DOHH2 (cell line): ENCODE results near the gene ZBTB7C.
"Not testable (repeated sequence)": the region's sequence is repeated elsewhere in the genome, so short reads cannot be mapped to it uniquely, and the experiment has no call there.

ENCODE experiments used
- H3F3A ChIP-seq: fragments of 200-600 bp; sonication (generic), shearing (Covaris generic); 2 replicates; pipeline ENCODE4 v1.6.0; 2016; ENCODE audit warnings: antibody characterized with exemption, mild to moderate bottlenecking; ENCODE audit not compliant: control insufficient read depth, insufficient read depth
- H3K27ac ChIP-seq: fragments of 200-600 bp; sonication (generic); 2 replicates; pipeline ENCODE4 v1.5.1; 2014; ENCODE audit warnings: low read depth, mild to moderate bottlenecking, low read length, moderate library complexity
- H3K27me3 ChIP-seq: fragments of 200-600 bp; sonication (generic); 2 replicates; pipeline ENCODE4 v1.6.1; 2014; ENCODE audit warnings: mild to moderate bottlenecking, low read length, mixed read lengths; ENCODE audit not compliant: control insufficient read depth
- H3K36me3 ChIP-seq: fragments of 200-600 bp; sonication (generic); 2 replicates; pipeline ENCODE4 v1.6.1; 2014; ENCODE audit warnings: mild to moderate bottlenecking, low read length, moderate library complexity, mixed read lengths; ENCODE audit not compliant: control insufficient read depth
- H3K4me1 ChIP-seq: fragments of 200-600 bp; sonication (generic); 2 replicates; pipeline ENCODE4 v1.6.1; 2014; ENCODE audit warnings: mild to moderate bottlenecking, low read length, mixed read lengths; ENCODE audit not compliant: control insufficient read depth
- H3K4me2 ChIP-seq: fragments of 200-600 bp; sonication (generic); 2 replicates; pipeline ENCODE4 v1.6.0; 2014; ENCODE audit warnings: mild to moderate bottlenecking, low read length, moderate library complexity
- H3K4me3 ChIP-seq: fragments of 200-600 bp; sonication (generic); 2 replicates; pipeline ENCODE4 v1.5.1; 2014; ENCODE audit warnings: mild to moderate bottlenecking, low read length, mixed read lengths
- H3K79me2 ChIP-seq: fragments of 200-600 bp; sonication (generic); 2 replicates; pipeline ENCODE4 v1.6.1; 2014; ENCODE audit warnings: mild to moderate bottlenecking, low read length, mixed read lengths; ENCODE audit not compliant: control insufficient read depth
- H3K9me2 ChIP-seq: fragments of 200-600 bp; sonication (generic); replicated peaks from 2 replicates; pipeline ENCODE4 v1.6.1; 2014; ENCODE audit warnings: mild to moderate bottlenecking, low read length, mixed read lengths; ENCODE audit not compliant: control insufficient read depth
- H3K9me3 ChIP-seq: fragments of 200-600 bp; sonication (generic); 2 replicates; pipeline ENCODE4 v1.6.1; 2014; ENCODE audit warnings: antibody characterized with exemption, low read length, mixed read lengths; ENCODE audit not compliant: control insufficient read depth, insufficient read depth
- H4K20me1 ChIP-seq: fragments of 200-600 bp; sonication (generic); 2 replicates; pipeline ENCODE4 v1.6.0; 2014; ENCODE audit warnings: low read depth, mild to moderate bottlenecking, antibody characterized with exemption, low read length, moderate library complexity; ENCODE audit not compliant: control insufficient read depth, insufficient read depth
- CTCF ChIP-seq: fragments of 200-600 bp; sonication (generic); IDR thresholded peaks from one replicate; pipeline ENCODE4 v1.5.1; 2014; ENCODE audit warnings: antibody characterized with exemption, mild to moderate bottlenecking, low read depth, low read length; ENCODE audit not compliant: poor library complexity, severe bottlenecking
- EZH2phosphoT487 ChIP-seq: fragments of 200-600 bp; sonication (generic); IDR thresholded peaks from 2 replicates; pipeline ENCODE4 v1.6.1; 2017; ENCODE audit warnings: borderline replicate concordance, mild to moderate bottlenecking, antibody characterized with exemption, low read length, moderate library complexity, mixed read lengths

The ZBTB7C gene

GRCh38 chr18:48441405-48441881 is 32.3 kb upstream of the ZBTB7C start:
- Histone ChIP-seq H3K4me1 (no peaks in the 10 kb centered on the region), H3K4me3 (no peak overlapping the region), H3K27me3 (peaks cover 20% of the 10 kb centered on the region), H4K20me1 (no peaks in the 10 kb centered on the region), H3K79me2 (no peaks in the 10 kb centered on the region), H3K36me3 (no peaks in the 10 kb centered on the region), H3F3A (no peaks in the 10 kb centered on the region), H3K4me2 (no peak overlapping the region), H3K9me3 (no peaks in the 10 kb centered on the region), H3K27ac (no peak overlapping the region), H3K9me2 (no peaks in the 10 kb centered on the region)
- TF ChIP-seq EZH2phosphoT487, result no peak
- TF ChIP-seq CTCF, result no peak

- Histone ChIP-seq H4K20me1 (no peaks in the 10 kb centered on the region), H3K4me1 (no peaks in the 10 kb centered on the region), H3F3A (no peaks in the 10 kb centered on the region), H3K27me3 (peaks cover 20% of the 10 kb centered on the region), H3K9me3 (no peaks in the 10 kb centered on the region), H3K79me2 (no peaks in the 10 kb centered on the region), H3K9me2 (no peaks in the 10 kb centered on the region), H3K36me3 (no peaks in the 10 kb centered on the region), H3K4me2 (no peak overlapping the region), H3K4me3 (no peak overlapping the region), H3K27ac (no peak overlapping the region)
- TF ChIP-seq CTCF, result no peak
- no peak for TF ChIP-seq EZH2phosphoT487
Measured at GRCh38 chr18:48440924-48441323, 31.7 kb upstream of the ZBTB7C start.

GRCh38 chr18:48436907-48437306 is 27.7 kb upstream of the ZBTB7C start:
- H3K4me2 ChIP-seq, result no peak overlapping the region
- no peaks in the 10 kb centered on the region for H3F3A ChIP-seq
- no peak overlapping the region for H3K4me3 ChIP-seq
- no peak overlapping the region for H3K27ac ChIP-seq
- no peaks in the 10 kb centered on the region for H4K20me1 ChIP-seq
- H3K9me2 ChIP-seq, result no peaks in the 10 kb centered on the region
- no peaks in the 10 kb centered on the region for H3K79me2 ChIP-seq
- no peaks in the 10 kb centered on the region for H3K4me1 ChIP-seq
- H3K27me3 ChIP-seq, result peaks cover 13% of the 10 kb centered on the region
- H3K36me3 ChIP-seq, result no peaks in the 10 kb centered on the region
- TF ChIP-seq CTCF, result no peak
- no peaks in the 10 kb centered on the region for H3K9me3 ChIP-seq

- H3K79me2 ChIP-seq, result not testable (repeated sequence)
Measured at GRCh38 chr18:48434382-48434781, 25.2 kb upstream of the ZBTB7C start.

More at GRCh38 chr18:48434382-48434781, 25.2 kb upstream of the ZBTB7C start:
- H3K4me1 ChIP-seq, H3K4me3 ChIP-seq, H3K27ac ChIP-seq, H3K4me2 ChIP-seq, H3K9me3 ChIP-seq, H3K27me3 ChIP-seq, H4K20me1 ChIP-seq, H3F3A ChIP-seq, H3K36me3 ChIP-seq, H3K9me2 ChIP-seq: not testable (repeated sequence)
